ENCODE results near the gene OR4F15. TPM values are rescaled to one million over a fixed set of nuclear protein-coding genes. Genes with fewer than 3 reads are reported as not detected.

Gene OR4F15, protein sequence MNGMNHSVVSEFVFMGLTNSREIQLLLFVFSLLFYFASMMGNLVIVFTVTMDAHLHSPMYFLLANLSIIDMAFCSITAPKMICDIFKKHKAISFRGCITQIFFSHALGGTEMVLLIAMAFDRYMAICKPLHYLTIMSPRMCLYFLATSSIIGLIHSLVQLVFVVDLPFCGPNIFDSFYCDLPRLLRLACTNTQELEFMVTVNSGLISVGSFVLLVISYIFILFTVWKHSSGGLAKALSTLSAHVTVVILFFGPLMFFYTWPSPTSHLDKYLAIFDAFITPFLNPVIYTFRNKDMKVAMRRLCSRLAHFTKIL
- not detected in 2 replicates for total RNA-seq

DNA sequence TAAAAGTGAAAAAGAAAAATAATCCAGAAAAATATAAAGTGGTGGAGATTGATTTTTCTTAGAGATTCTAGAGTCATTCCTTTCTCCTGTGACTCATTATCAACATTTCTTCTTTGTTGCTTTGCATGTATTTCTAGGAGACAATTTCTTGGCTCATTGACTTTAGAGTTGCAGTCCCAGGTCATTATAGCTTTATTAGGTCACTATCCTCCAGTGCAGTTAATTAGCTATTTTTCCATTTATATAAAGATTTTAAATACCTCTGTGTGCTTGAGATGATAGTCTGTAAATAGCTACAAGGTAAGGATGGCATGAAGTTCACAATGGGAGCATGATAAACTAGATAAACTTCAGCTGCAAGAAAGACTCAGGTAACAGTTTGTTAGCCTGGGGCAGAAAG is at the start of gene OR4F15:
Gene OR4F15, plus strand, starts transcription at position 301 of the 400 bp plus-strand sequence. CDS start 5,985 bp downstream, outside the sequence.

GRCh38 chr15:101803209-101803608 is 8.8 kb upstream of the OR4F15 start, which contains the start of gene OR4F6:
Gene OR4F6 (plus strand): TSS chr15:101803509. CDS start chr15:101805720, 2,211 bp downstream.

Other genes starting within 250 kb of the OR4F15 start
- gene TM2D3, start 159.8 kb upstream of the OR4F15 start, total RNA-seq, result 39.6 and 40.0 TPM in 2 replicates
- 7.9 and 11.3 TPM in 2 replicates for gene TARS3, start 87.7 kb upstream of the OR4F15 start, total RNA-seq
- gene OR4F6, start 8.7 kb upstream of the OR4F15 start, total RNA-seq, result not detected in 2 replicates

Data from nasal cavity respiratory epithelium epithelial cell of viscerocranial mucosa (primary cell).